Measurements from ENCODE around the gene TJP2.
"Not testable (repeated sequence)": the region's sequence is repeated elsewhere in the genome, so short reads cannot be mapped to it uniquely, and the experiment has no call there.

Gene TJP2

DNA sequence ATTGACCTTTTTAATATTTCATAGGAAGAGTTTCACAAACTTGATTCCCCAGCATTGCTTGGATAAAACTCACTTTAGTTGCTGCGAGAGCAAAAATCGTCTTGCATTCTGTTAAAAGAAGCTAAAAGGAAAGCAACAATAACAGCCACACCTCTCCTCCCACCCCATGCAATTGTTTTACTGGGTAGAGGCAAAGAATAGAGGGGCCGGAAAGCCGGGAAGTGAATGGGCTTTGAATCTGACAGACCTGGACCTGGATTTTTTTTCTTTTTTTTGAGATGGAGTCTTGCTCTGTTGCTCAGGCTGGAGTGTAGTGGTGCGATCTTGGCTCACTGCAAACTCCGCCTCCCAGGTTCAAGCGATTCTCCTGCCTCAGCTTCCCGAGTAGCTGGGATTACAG is 9.5 kb upstream of the TJP2 start:
- not testable (repeated sequence) for DNase-seq

DNA sequence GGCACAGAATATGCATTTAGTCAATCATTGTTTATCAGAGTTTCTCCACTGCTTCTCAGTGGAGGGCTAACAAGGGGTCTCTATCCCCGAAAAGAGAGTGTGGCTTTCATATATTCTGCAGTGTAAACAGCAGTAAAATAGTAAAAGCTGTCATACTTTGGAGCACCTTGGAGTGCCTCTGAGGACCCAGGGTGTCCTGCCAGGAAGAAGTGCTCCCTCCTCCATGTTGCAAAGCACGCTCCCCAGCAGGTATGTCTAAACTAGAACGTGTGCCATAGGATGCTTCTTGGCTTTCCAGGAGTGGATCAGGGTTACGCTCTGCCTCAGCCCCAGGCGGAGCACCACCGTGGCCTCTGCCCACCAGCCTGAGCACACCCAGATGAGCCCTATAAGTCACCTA is 8.5 kb upstream of the TJP2 start:
- no peak for DNase-seq

DNA sequence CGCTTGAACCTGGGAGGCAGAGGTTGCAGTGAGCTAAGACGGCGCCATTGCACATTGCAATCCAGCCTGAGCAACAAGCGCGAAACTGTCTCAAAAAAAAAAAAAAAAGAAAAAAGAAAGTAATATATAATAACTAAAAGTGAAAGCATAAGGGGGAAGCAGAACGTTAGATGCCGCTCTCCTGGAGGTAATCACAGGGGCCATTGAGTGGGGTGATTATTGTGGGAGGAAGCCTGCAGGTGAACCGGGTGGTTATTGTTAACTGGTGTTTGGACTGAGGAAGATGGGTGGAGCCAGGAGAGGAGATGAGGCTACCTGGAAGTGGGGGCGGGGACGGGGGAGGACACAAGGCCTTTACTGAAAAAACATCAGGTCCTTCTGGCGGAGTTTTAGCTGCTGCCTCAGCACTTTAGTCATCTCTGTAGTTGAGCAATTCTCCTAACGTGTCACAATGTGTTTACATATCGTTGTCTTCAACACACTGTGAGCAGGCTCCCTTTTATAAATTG is 5.3 kb upstream of the TJP2 start:
- DNase-seq = peak; percentile 9

DNA sequence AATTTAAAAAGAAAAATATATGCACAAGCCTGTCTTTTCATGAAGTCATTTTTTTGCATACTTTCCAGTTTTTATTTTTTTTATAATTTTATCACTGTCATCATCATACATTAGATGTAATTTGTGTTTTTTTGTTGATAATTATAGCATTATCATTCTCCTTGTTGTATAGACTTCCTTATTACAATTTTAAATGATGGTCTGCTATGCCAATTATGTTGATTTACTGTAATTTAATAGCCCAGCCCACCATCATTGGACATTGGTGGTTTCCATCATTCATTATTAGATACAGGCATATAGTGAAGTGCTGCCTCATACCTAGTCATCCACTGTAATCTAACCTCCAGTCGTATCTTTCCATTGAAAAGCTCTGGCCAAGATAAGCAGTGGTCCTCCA is 3.8 kb upstream of the TJP2 start:
- DNase-seq = no peak

DNA sequence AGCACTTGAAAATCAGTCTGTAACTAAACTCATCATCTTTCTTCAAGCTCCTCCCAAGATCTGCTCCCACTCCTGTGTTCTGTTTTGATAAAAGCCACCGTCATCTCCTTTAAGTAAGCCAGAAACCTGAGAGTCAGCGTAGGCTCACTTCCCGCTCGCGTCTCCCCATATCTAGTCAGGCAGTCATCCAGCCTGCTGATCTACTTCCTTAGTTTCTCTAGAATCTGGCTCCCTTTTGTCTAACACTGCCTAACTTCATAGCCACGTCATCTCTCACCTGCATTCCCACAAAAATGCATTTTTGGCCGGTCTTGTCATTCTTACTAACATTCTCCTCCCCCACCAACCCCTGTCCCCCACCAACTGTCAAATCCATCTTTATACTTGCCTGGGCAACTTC is 3.0 kb upstream of the TJP2 start:
- DNase-seq = no peak

GRCh38 chr9:69171517-69171916 is 2.6 kb upstream of the TJP2 start:
- DNase-seq = no peak

DNA sequence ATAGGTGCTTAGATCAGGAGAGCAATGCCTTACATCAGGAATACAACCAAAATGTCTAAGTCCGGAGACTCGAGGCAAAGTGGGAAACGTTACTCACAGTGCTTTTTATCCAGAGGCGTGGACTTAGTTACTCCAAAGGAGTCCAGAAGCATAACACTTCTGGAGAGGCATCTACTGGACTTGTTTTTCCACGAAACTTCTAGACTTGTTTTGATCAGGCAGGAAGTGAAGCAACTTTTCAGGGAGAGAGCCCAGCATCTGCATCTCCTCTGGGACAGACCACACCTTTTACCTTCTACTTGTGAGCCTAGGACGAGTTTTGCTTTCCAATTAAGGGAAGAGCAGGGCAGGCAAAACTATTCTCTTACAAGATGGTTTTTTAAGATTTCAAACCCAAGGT is 1.2 kb upstream of the TJP2 start:
- no peak for DNase-seq

GRCh38 chr9:69173497-69173890 is 583 bp upstream of the TJP2 start:
- no peak for DNase-seq

DNA sequence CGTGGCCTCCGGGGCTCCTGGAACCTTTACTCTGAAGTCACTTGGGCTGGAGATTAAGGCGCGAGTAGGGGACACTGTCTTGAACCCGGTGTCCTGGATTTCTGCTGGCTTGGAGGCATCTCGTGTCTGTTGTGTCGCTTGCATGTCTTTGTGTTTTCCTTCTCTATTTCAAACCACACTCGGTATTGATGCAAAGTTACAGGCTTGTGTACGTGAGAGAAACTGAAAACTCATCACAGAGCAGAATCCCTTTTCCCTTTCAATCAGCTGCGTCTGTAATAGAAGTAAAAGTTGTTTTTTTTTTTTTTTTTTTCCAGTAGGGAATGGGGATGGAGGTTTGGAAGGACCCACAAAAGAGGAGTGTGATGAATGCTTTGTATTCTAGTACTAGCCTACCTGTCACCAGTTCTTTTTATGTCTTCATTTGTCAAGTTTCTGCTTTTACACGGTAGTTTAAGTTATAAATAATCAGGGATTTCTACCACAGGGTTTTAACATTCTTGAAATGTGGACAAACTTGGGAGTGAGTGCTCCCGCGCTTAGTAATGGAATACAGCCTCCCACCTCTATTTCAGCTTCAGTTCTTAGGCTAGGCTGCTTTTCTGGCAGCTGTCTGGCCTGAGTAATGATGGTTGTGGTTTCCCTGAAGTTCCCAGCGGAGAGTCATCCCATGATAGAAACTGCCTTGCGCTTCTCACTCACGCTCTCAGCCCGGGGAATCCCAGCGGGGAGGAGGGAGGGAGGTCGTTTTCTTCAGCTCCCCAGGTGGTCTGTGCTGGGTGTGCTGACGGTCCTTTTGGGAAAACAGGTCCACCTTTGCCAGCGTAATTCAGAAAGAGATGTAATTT is 763 bp downstream of the TJP2 start:
- DNase-seq = no peak

DNA sequence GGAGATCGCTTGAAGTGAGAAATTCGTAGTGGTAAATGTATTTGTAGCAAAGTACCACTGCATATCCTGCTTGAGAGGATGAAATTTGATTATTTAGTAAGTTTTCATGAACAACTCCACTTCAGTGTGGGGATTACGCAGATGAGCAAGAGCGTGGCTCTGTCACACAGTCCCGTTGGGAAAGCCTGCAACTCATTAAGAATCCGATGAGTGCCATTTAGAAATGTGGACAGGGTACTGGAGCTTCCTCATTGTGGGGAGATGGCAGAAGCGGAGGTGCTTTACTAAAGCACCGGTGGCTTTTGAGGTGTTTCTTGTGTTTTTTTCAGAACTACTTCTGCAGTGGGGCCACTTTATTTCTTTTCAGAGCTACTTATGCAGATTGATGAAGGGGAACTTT is 1.4 kb downstream of the TJP2 start:
- no peak for DNase-seq

- DNase-seq = no peak
These were observed 2.5 kb downstream of the TJP2 start for GRCh38 chr9:69176471-69177171.

GRCh38 chr9:69178583-69179011 is 4.5 kb downstream of the TJP2 start:
- no peak for DNase-seq

- DNase-seq = no peak
These were observed 5.0 kb downstream of the TJP2 start for GRCh38 chr9:69179037-69179436.

DNA sequence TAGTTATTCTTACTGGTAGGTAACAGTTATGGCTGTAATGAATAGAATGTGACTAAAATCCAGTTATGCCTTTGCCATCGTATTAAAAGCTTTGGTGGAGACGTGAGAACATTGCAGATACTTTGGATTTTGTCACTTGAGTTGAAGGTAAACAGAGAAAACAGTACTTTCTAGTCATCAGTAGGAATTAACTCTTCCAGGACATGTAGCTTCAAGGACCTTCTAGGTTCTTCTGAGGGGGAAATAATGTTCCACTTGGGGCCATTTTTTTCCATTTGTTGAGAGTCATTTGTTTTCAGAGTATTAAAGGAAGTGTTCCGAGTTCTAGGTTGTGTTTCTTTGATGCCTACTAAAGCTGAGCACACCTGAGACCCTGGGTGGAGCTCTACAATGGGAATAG is 6.1 kb downstream of the TJP2 start:
- no peak for DNase-seq

DNA sequence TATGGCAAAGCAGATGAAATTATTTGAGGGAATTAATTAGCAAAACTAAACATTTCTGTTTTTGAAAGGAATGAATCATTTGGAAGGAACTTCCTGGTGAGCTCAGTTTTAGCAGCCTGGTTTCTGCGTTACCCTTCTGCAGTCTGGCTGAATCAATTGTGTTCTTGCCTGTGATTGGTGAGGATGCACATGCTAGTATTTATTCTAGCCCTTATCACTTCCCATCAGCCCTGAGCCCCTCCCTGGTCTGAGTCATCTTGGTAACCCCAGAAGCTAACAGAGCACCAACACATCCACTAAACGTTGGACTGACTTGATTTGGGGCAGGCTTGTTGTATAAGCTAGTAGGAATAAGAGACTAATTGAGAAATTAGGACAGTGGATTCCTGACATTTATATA is 6.6 kb downstream of the TJP2 start:
- DNase-seq = peak; percentile 9

GRCh38 chr9:69181908-69182353 is 7.9 kb downstream of the TJP2 start:
- DNase-seq = no peak

DNA sequence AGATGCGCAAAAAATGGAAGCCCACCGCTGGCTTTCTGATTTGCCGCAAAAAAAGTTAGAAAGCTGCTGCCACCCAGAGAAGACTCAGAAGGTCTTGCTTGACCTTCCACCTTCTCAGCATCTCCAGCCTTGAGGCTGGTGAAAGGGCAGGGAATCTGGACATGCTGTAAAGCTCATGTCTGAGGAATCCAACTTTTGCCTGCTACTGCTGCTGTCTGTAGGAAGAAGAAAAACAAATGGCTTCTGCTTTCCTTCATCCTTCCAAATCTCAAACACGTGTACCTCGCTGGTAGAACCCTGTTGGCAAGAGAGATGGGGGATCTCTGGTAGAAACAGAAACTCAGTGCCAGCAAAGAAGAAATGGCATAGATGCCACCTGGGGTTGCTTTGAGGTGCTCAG is 10.2 kb downstream of the TJP2 start:
- DNase-seq = no peak

DNA sequence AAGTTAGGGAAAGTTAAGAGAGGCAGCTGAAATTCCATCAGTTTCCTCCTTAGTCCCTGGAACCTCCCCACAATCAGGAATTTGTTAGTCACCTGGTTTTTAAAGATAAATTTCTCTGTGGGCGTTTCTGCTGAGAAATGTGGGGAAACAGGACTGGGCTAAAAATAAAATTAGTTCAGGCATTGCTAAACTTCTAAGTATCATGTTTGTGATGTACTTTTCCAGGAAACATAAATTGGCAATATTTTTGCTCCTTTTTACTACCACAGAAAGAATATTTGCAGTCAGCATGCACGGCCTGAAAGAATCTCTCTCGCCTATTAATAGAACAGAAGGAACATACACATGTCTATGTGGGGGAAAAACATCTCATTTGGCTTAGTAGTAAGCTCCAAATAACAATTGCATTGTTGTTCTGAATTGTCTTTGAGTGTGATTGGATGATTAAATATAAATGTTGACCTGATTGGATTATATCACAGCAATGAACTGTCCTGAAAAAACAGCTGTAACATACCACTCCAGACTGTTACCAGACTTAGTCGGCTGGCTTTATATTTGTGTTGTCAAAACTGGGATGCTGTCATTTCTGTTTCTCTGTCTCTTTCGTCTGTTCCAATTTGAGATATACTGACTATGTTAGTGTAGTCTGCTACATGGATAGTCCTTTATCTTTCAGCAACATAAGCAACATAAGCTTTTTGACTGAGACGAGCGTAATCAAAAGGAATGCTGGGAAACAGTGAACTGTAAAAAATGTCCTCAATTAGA is 12.9 kb downstream of the TJP2 start:
- no peak for DNase-seq

GRCh38 chr9:69188975-69189374 is 14.9 kb downstream of the TJP2 start:
- DNase-seq = no peak

DNA sequence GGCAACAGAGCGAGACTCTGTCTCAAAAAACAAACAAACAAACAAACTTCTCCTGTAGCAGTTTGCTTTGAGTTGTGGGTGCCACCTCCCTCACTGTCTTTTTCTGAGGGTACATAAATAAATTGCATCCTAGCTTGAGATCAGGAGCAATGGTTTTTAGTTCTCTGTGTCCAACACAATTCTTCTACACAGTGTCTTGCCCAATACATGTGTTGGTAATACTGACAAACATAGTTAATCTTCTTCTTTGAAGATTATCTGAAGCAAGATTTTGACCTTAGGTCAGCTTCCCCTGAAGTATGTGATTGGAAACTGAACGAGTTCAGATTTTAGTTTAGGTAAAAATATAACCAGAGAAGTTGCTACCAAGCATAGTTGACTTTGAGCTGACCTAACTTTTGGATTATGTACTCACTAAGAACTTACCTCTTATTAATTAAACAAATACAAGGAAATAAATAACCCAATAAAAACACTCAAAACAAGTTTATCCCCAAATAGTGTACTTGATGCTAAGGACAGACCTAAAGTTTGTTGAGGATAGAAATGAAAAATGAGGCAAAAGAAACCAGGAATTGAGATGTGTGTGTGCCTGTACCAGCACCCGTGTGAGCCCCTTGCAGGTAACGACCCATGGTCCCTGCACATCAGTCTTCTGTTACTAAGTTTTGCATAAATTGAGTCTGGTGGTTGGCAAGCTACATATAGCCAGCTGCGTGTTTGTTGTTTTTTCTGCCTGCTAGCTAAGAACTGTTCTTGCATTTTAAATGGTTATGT is 16.2 kb downstream of the TJP2 start:
- no peak for DNase-seq

- DNase-seq = no peak
These were observed 16.7 kb downstream of the TJP2 start for GRCh38 chr9:69190863-69191181.

DNA sequence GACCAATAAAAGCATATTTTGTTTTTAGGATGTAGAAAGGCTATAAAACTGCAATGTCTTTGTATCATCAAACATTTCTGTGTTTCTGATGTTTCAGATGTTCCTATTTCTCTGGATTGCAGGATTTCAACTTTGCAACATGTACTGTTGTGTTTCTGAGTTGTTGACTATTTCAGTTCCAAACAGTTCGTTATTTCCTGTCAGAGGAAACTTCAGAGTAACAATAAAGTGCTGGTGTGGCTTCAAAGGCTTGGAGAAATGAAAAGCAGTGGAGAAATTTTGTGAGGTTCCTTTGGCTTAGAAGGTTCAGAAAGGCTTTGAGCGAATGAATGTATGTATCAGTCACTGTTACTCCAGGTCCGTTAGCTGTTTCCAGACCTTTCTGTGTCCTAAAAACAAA is 17.2 kb downstream of the TJP2 start:
- DNase-seq = no peak

DNA sequence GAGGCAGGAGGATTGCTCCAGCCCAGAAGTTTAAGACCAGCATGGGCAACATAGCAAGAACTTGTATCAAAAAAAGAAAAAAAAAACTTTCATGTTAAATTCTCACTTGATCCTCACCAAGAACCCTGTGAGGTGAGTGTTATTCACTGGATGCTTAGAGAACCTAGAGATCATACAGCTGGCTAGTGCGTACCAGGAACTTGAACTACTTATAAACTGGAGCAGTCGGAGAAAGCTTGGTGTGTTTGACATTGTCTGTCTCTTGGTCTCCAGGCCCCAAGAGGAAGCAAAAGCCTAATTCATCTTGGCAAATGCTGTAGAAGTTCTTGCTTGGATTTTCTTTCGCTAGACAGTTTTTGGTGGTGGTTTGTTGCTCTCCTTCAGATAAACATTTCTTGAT is 18.1 kb downstream of the TJP2 start:
- DNase-seq = no peak

All from activated gamma-delta T cell treated with Interleukin-2 at 50 U/mL for 16 hours (primary cell).